Activated naive CD8-positive, alpha-beta T cell treated with anti-CD3 and anti-CD28 coated beads, Interleukin-2, amount 10 ng/mL, durations not matched to agents 7 days and 5 days (primary cell): ENCODE measurements around the gene LRP1. TPM values are rescaled to one million over a fixed set of nuclear protein-coding genes. Genes with fewer than 3 reads are reported as not detected.
A peak's percentile ranks its signal among the peaks of the same experiment; 100 is the strongest.

Source experiments
- ATAC-seq: fragments of 150-1000 bp; cut with Tn5 transposase; one replicate; pipeline ENCODE4 v1.10.0; 2021; ENCODE audit warnings: low read depth, moderate library complexity
- POLR2A ChIA-PET: fragments of 350-600 bp; sonication (Branson Sonifier 250); formaldehyde crosslinking; loops from one replicate; lab custom pipeline; 2021; ENCODE audit warnings: antibody characterized with exemption; lab: Charles Lee
- DNase-seq: peaks from one replicate; pipeline ENCODE4 v3.0.0; 2021
- H3K27ac Mint-ChIP-seq: one replicate; pipeline ENCODE4 v1.8.0; 2022; ENCODE audit warnings: mild to moderate bottlenecking, mixed read lengths
- H3K27me3 Mint-ChIP-seq: one replicate; pipeline ENCODE4 v1.8.0; 2022; ENCODE audit warnings: mild to moderate bottlenecking, moderate library complexity, mixed read lengths
- H3K36me3 Mint-ChIP-seq: one replicate; pipeline ENCODE4 v1.8.0; 2021; ENCODE audit warnings: mild to moderate bottlenecking, mixed read lengths
- H3K4me1 Mint-ChIP-seq: one replicate; pipeline ENCODE4 v1.8.0; 2021; ENCODE audit warnings: mixed read lengths
- H3K4me3 Mint-ChIP-seq: one replicate; pipeline ENCODE4 v1.8.0; 2022; ENCODE audit warnings: mild to moderate bottlenecking, moderate library complexity, mixed read lengths
- H3K9me3 Mint-ChIP-seq: one replicate; pipeline ENCODE4 v1.8.0; 2021; ENCODE audit warnings: mixed read lengths
- total RNA-seq, 2 experiments: library from RNA; stranded (reverse); gene quantifications; one replicate each; pipeline ENCODE4 v1.2.3, GENCODE V29; 2021

The LRP1 gene
- total RNA-seq, 2 experiments from 2014 or later, result 4.9 to 6.1 TPM

GRCh38 chr12:57089271-57090245, 38.7 kb upstream of the LRP1 start:
- H3K27me3 Mint-ChIP-seq, result no peaks in the 10 kb centered on the region
- POLR2A ChIA-PET, result interaction anchor here (1.5 to 16.0 kb wide), 5 partner anchors 8 to 730 kb away, joined by 3 to 225 read pairs (median 9); partner anchors contain the start of genes NEMP1, STAT2 and STAT6
- H3K4me3 Mint-ChIP-seq, result peak overlapping the region; percentile 96
- no peaks in the 10 kb centered on the region for H3K9me3 Mint-ChIP-seq
- peaks cover 58% of the 10 kb centered on the region for H3K4me1 Mint-ChIP-seq
- peaks cover 11% of the 10 kb centered on the region for H3K36me3 Mint-ChIP-seq
- DNase-seq, result peak; percentile 72
- H3K27ac Mint-ChIP-seq, result peak overlapping the region; percentile 84
- no peak for ATAC-seq

GRCh38 chr12:57090490-57090889, 37.8 kb upstream of the LRP1 start:
- H3K27me3 Mint-ChIP-seq, result no peaks in the 10 kb centered on the region
- peaks cover 11% of the 10 kb centered on the region for H3K36me3 Mint-ChIP-seq
- no peak for ATAC-seq
- H3K4me3 Mint-ChIP-seq, result peak overlapping the region; percentile 96
- H3K27ac Mint-ChIP-seq, result peak overlapping the region; percentile 51
- peaks cover 51% of the 10 kb centered on the region for H3K4me1 Mint-ChIP-seq
- POLR2A ChIA-PET, result interaction anchor here (0.9 to 16.0 kb wide), 3 partner anchors 14 to 20 kb away, joined by 6 to 225 read pairs (median 166); partner anchors contain the start of genes NEMP1 and STAT6
- no peaks in the 10 kb centered on the region for H3K9me3 Mint-ChIP-seq
- DNase-seq, result no peak

- ATAC-seq, result no peak
- Mint-ChIP-seq H3K27ac (peak overlapping the region; percentile 51), H3K27me3 (no peaks in the 10 kb centered on the region), H3K9me3 (no peaks in the 10 kb centered on the region), H3K4me1 (peaks cover 47% of the 10 kb centered on the region), H3K36me3 (peaks cover 14% of the 10 kb centered on the region), H3K4me3 (peak overlapping the region; percentile 96)
- DNase-seq, result no peak
- POLR2A ChIA-PET, result interaction anchor here (0.8 to 16.0 kb wide), 6 partner anchors 9 to 139 kb away, joined by 3 to 225 read pairs (median 6); partner anchors contain the start of genes NEMP1, SHMT2 and STAT6
Observed at GRCh38 chr12:57090924-57091637, 37.2 kb upstream of the LRP1 start.

GRCh38 chr12:57091638-57092528, 36.4 kb upstream of the LRP1 start:
- H3K27ac Mint-ChIP-seq, result peak overlapping the region; percentile 77
- no peaks in the 10 kb centered on the region for H3K27me3 Mint-ChIP-seq
- H3K4me3 Mint-ChIP-seq, result no peak overlapping the region
- ATAC-seq (no peak), DNase-seq (no peak)
- H3K9me3 Mint-ChIP-seq, result no peaks in the 10 kb centered on the region
- peaks cover 20% of the 10 kb centered on the region for H3K36me3 Mint-ChIP-seq
- POLR2A ChIA-PET, result interaction anchor here (0.8 to 16.0 kb wide), 8 partner anchors 8 to 138 kb away, joined by 3 to 225 read pairs (median 4); partner anchors contain the start of genes NEMP1, SHMT2, STAT6 and ZBTB39
- H3K4me1 Mint-ChIP-seq, result peaks cover 46% of the 10 kb centered on the region

GRCh38 chr12:57092529-57092862, 35.8 kb upstream of the LRP1 start:
- H3K4me1 Mint-ChIP-seq, result peaks cover 48% of the 10 kb centered on the region
- peak overlapping the region; percentile 77 for H3K27ac Mint-ChIP-seq
- H3K27me3 Mint-ChIP-seq, result no peaks in the 10 kb centered on the region
- H3K4me3 Mint-ChIP-seq, result peak overlapping the region; percentile 18
- no peak for DNase-seq
- H3K9me3 Mint-ChIP-seq, result no peaks in the 10 kb centered on the region
- POLR2A ChIA-PET, result interaction anchor here (0.6 to 16.0 kb wide), 7 partner anchors 11 to 341 kb away, joined by 3 to 225 read pairs (median 4); partner anchors contain the start of genes NEMP1, SHMT2, STAT6 and ZBTB39
- H3K36me3 Mint-ChIP-seq, result peaks cover 24% of the 10 kb centered on the region
- ATAC-seq, result no peak

GRCh38 chr12:57092876-57093414, 35.3 kb upstream of the LRP1 start:
- H3K27ac Mint-ChIP-seq, result peak overlapping the region; percentile 77
- peaks cover 46% of the 10 kb centered on the region for H3K4me1 Mint-ChIP-seq
- POLR2A ChIA-PET, result interaction anchor here (0.6 to 16.0 kb wide), 8 partner anchors 10 to 341 kb away, joined by 3 to 225 read pairs (median 4); partner anchors contain the start of genes NEMP1, STAT6 and ZBTB39
- no peaks in the 10 kb centered on the region for H3K27me3 Mint-ChIP-seq
- H3K36me3 Mint-ChIP-seq, result peaks cover 24% of the 10 kb centered on the region
- no peaks in the 10 kb centered on the region for H3K9me3 Mint-ChIP-seq
- no peak for DNase-seq
- H3K4me3 Mint-ChIP-seq, result peak overlapping the region; percentile 83
- ATAC-seq, result no peak

- POLR2A ChIA-PET, result interaction anchor here (0.6 to 16.0 kb wide), 8 partner anchors 10 to 342 kb away, joined by 3 to 225 read pairs (median 4); partner anchors contain the start of genes NEMP1 and STAT6
- Mint-ChIP-seq H3K4me1 (peaks cover 44% of the 10 kb centered on the region), H3K36me3 (peaks cover 25% of the 10 kb centered on the region), H3K9me3 (no peaks in the 10 kb centered on the region), H3K27ac (peak overlapping the region; percentile 95), H3K4me3 (peak overlapping the region; percentile 83), H3K27me3 (no peaks in the 10 kb centered on the region)
- ATAC-seq, result peak; percentile 50
- peak; percentile 76 for DNase-seq
Observed at GRCh38 chr12:57093415-57094207, 34.7 kb upstream of the LRP1 start.

- no peaks in the 10 kb centered on the region for H3K9me3 Mint-ChIP-seq
- peaks cover 52% of the 10 kb centered on the region for H3K4me1 Mint-ChIP-seq
- peaks cover 32% of the 10 kb centered on the region for H3K36me3 Mint-ChIP-seq
- no peaks in the 10 kb centered on the region for H3K27me3 Mint-ChIP-seq
- peak overlapping the region; percentile 16 for H3K4me3 Mint-ChIP-seq
- H3K27ac Mint-ChIP-seq, result peak overlapping the region; percentile 95
- POLR2A ChIA-PET, result interaction anchor here (1.2 to 16.0 kb wide), 9 partner anchors 9 to 28 kb away, joined by 3 to 225 read pairs (median 5); partner anchors contain the start of genes NEMP1 and STAT6
- DNase-seq (no peak), ATAC-seq (no peak)
Observed at GRCh38 chr12:57094208-57095160, 33.8 kb upstream of the LRP1 start.

- Mint-ChIP-seq H3K27ac (peak overlapping the region; percentile 95), H3K4me1 (peaks cover 49% of the 10 kb centered on the region), H3K36me3 (peaks cover 39% of the 10 kb centered on the region), H3K9me3 (no peaks in the 10 kb centered on the region), H3K4me3 (no peak overlapping the region), H3K27me3 (no peaks in the 10 kb centered on the region)
- ATAC-seq, result no peak
- DNase-seq, result no peak
- POLR2A ChIA-PET, result interaction anchor here (1.3 to 16.0 kb wide), 4 partner anchors 8 to 21 kb away, joined by 3 to 225 read pairs (median 20); partner anchors contain the start of genes NEMP1 and STAT6
Observed at GRCh38 chr12:57095440-57095839, 32.8 kb upstream of the LRP1 start.

GRCh38 chr12:57096099-57096572, 32.1 kb upstream of the LRP1 start:
- H3K36me3 Mint-ChIP-seq, result peaks cover 37% of the 10 kb centered on the region
- no peaks in the 10 kb centered on the region for H3K9me3 Mint-ChIP-seq
- H3K27me3 Mint-ChIP-seq, result no peaks in the 10 kb centered on the region
- no peak for ATAC-seq
- peaks cover 43% of the 10 kb centered on the region for H3K4me1 Mint-ChIP-seq
- no peak for DNase-seq
- POLR2A ChIA-PET, result interaction anchor here (1.3 to 16.0 kb wide), 4 partner anchors 8 to 21 kb away, joined by 3 to 225 read pairs (median 20); partner anchors contain the start of genes NEMP1 and STAT6
- H3K27ac Mint-ChIP-seq, result peak overlapping the region; percentile 65
- no peak overlapping the region for H3K4me3 Mint-ChIP-seq
